Neural cell (in vitro differentiated cells): Measurements from ENCODE around the gene PTPRK.

Experiments used
- EZH2 ChIP-seq: fragments of 200-600, 300-800 bp; shearing (Covaris generic), sonication (generic); IDR thresholded peaks from 2 replicates; pipeline ENCODE4 v1.6.1; 2014; ENCODE audit warnings: antibody characterized with exemption, low read length, borderline replicate concordance, mild to moderate bottlenecking; ENCODE audit not compliant: insufficient read depth, poor library complexity, severe bottlenecking
- POLR2AphosphoS5 ChIP-seq: IDR thresholded peaks from 2 replicates; pipeline ENCODE4 v1.6.1; 2012
- TAF1 ChIP-seq: IDR thresholded peaks from 2 replicates; pipeline ENCODE4 v1.6.1; 2012; ENCODE audit warnings: low read depth
- TF ChIP-seq, protein P1 (sequence below): fragments of 450-650 bp; IDR thresholded peaks from 2 replicates; pipeline ENCODE4 v1.5.1; 2014; ENCODE audit warnings: antibody characterized with exemption, mild to moderate bottlenecking, moderate library complexity; ENCODE audit not compliant: poor library complexity, severe bottlenecking
- TF ChIP-seq, protein P2 (sequence below): IDR thresholded peaks from 2 replicates; pipeline ENCODE4 v1.6.1; 2012; ENCODE audit warnings: borderline replicate concordance

DNA sequence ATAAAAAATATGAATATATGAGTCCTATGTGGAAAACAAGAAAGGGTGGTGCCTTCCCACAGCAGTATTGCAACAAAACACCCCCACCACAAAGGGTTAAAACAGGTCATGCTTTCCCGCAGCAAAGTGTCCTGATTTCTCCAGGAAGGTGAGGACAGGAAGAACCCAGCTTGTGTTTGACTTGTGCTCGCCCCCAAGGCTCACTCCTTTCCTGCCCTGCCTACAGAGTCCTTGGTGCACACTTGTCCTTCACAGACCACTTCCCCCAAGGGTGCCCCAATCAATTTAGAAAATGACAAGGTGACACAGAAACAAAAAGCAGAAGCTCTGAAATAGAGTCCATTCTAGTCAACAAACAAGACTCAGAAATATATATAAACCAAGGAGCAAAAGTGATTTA, 237.4 kb downstream of the PTPRK start:
- TF ChIP-seq, protein P1, sequence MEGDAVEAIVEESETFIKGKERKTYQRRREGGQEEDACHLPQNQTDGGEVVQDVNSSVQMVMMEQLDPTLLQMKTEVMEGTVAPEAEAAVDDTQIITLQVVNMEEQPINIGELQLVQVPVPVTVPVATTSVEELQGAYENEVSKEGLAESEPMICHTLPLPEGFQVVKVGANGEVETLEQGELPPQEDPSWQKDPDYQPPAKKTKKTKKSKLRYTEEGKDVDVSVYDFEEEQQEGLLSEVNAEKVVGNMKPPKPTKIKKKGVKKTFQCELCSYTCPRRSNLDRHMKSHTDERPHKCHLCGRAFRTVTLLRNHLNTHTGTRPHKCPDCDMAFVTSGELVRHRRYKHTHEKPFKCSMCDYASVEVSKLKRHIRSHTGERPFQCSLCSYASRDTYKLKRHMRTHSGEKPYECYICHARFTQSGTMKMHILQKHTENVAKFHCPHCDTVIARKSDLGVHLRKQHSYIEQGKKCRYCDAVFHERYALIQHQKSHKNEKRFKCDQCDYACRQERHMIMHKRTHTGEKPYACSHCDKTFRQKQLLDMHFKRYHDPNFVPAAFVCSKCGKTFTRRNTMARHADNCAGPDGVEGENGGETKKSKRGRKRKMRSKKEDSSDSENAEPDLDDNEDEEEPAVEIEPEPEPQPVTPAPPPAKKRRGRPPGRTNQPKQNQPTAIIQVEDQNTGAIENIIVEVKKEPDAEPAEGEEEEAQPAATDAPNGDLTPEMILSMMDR = no peak
- TF ChIP-seq EZH2 (no peak), POLR2AphosphoS5 (no peak), TAF1 (no peak)
- TF ChIP-seq, protein P2, sequence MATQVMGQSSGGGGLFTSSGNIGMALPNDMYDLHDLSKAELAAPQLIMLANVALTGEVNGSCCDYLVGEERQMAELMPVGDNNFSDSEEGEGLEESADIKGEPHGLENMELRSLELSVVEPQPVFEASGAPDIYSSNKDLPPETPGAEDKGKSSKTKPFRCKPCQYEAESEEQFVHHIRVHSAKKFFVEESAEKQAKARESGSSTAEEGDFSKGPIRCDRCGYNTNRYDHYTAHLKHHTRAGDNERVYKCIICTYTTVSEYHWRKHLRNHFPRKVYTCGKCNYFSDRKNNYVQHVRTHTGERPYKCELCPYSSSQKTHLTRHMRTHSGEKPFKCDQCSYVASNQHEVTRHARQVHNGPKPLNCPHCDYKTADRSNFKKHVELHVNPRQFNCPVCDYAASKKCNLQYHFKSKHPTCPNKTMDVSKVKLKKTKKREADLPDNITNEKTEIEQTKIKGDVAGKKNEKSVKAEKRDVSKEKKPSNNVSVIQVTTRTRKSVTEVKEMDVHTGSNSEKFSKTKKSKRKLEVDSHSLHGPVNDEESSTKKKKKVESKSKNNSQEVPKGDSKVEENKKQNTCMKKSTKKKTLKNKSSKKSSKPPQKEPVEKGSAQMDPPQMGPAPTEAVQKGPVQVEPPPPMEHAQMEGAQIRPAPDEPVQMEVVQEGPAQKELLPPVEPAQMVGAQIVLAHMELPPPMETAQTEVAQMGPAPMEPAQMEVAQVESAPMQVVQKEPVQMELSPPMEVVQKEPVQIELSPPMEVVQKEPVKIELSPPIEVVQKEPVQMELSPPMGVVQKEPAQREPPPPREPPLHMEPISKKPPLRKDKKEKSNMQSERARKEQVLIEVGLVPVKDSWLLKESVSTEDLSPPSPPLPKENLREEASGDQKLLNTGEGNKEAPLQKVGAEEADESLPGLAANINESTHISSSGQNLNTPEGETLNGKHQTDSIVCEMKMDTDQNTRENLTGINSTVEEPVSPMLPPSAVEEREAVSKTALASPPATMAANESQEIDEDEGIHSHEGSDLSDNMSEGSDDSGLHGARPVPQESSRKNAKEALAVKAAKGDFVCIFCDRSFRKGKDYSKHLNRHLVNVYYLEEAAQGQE = no peak
